Anterior cingulate cortex (tissue), 58 donors: ENCODE data around the gene NOXA1.

ENCODE experiments used
- DNase-seq, 58 donors: peaks; one replicate each; lab custom pipeline; 2025; lab: John Stamatoyannopoulos, UW

The NOXA1 gene

GRCh38 chr9:137387114-137387890, 35.9 kb upstream of the NOXA1 start:
- no peak for DNase-seq

- DNase-seq, result no peak
These were observed 35.2 kb upstream of the NOXA1 start for GRCh38 chr9:137387891-137388560.

GRCh38 chr9:137388589-137389427, 34.4 kb upstream of the NOXA1 start:
- DNase-seq, result no peak

GRCh38 chr9:137389428-137389746, 33.8 kb upstream of the NOXA1 start:
- DNase-seq, result no peak

- peak in 22 of 58 donors; percentile 4 to 40 (median 18) for DNase-seq
These were observed 32.4 kb upstream of the NOXA1 start for GRCh38 chr9:137390553-137391410.

GRCh38 chr9:137391411-137391754, 31.8 kb upstream of the NOXA1 start:
- no peak for DNase-seq

GRCh38 chr9:137392232-137393007, 30.8 kb upstream of the NOXA1 start:
- DNase-seq, result no peak

- no peak for DNase-seq
These were observed 29.7 kb upstream of the NOXA1 start for GRCh38 chr9:137393176-137394150.

GRCh38 chr9:137394866-137395665, 28.1 kb upstream of the NOXA1 start:
- no peak for DNase-seq

- no peak for DNase-seq
These were observed 27.6 kb upstream of the NOXA1 start for GRCh38 chr9:137395666-137396010.

GRCh38 chr9:137396227-137396626, 27.0 kb upstream of the NOXA1 start:
- no peak for DNase-seq

GRCh38 chr9:137396634-137397367, 26.4 kb upstream of the NOXA1 start:
- no peak for DNase-seq

GRCh38 chr9:137397675-137398423, 25.3 kb upstream of the NOXA1 start:
- no peak for DNase-seq

GRCh38 chr9:137398561-137399468, 24.4 kb upstream of the NOXA1 start:
- no peak for DNase-seq

- DNase-seq, result no peak
These were observed 20.4 kb upstream of the NOXA1 start for GRCh38 chr9:137402746-137403145.
